HG03108 (cell line): Measurements from ENCODE around the gene CRIP1.

Experiments
- ATAC-seq: cut with Tn5 transposase; IDR thresholded peaks from one replicate; pipeline ENCODE4 v1.9.1; 2021; ENCODE audit warnings: moderate library complexity; ENCODE audit not compliant: unreplicated experiment

The CRIP1 gene

DNA sequence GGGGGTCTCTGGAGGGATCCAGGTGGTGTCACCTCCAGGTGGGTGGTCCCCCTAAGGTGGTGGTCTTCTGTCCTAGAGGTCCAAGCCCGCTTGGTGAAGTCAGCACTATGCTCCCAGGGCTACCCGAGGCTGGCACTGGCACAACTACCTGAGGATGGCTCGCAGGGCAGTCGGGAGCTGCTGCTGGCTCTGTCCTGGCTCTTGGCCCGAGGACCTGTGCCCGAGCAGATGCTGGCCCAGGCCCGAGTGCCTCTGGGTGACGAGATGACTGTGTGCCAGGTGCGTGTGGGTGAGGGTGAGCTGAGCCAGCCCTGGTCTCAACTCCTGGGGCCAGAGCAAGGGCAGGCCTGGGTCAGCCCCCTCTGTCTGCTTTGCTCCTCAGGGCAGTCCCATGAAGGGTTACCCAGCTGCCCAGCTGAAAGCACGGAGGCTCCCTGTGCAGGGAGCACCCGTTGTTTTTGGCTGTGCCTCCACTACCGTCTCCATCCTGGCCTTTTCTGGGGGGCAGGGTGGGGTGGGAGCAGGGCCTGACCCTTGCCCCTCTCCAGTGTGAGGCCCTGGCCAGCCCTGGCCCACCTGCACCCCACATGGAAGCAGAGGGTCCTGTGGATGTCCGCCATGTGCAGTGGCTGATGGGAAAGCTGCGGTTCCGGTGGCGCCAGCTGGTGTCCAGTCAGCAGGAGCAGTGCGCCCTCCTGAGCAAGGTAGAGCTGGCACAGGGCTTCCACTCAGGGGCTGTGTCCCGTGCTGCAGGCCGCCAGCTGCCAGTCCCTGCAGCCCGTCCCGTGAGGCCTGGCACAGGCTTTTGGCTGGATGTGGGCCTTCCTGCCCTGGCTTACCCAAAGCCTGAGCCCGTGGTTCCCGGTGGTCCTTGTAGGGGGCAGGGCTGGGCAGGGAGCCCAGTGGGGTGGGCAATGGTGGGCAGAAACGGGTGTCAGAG lies 5.6 kb downstream of the CRIP1 start:
- ATAC-seq = no peak

DNA sequence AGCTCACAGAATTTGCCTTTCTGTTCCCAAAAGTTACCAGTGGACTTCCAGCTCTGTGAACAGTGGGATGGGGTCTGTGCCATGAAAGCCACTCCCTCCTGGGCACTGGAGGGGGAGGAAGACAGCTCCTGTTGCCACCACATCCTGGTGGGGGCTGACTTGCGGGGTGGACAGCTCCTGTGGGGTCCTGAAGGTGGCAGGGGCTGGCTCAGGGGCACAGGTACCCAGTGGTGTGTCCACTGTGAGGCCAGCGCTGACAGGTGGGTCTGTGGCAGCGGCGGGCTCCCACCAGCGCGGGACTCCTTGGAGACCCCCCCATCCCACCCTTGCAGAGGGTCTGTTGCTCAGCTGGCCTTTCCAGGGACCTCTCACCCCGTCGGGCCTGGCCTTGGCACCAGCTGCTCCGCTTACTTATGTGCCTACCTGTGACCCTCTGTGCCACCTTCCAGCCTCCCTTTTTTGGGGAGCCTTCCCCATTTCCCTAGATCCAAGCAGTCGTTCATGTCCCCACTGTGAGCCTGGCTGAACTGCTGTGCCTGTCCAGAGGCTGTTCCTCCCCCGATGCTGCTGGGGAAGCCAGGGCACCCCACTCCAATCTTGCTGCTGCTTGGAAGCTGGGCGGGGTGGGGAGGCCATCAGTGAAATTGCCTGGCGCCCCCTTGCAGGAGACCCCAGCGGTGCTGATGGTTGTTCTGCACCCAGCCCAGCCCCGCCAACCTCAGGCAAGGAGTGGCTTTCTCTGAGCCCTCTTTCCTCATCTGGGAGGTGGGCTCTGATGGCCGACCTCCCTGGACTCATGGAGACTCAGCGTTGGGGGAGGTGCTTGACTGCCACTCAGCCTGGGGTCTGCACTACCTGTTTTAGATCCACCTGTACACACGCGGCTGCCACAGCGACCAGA lies 6.5 kb downstream of the CRIP1 start:
- no peak for ATAC-seq

DNA sequence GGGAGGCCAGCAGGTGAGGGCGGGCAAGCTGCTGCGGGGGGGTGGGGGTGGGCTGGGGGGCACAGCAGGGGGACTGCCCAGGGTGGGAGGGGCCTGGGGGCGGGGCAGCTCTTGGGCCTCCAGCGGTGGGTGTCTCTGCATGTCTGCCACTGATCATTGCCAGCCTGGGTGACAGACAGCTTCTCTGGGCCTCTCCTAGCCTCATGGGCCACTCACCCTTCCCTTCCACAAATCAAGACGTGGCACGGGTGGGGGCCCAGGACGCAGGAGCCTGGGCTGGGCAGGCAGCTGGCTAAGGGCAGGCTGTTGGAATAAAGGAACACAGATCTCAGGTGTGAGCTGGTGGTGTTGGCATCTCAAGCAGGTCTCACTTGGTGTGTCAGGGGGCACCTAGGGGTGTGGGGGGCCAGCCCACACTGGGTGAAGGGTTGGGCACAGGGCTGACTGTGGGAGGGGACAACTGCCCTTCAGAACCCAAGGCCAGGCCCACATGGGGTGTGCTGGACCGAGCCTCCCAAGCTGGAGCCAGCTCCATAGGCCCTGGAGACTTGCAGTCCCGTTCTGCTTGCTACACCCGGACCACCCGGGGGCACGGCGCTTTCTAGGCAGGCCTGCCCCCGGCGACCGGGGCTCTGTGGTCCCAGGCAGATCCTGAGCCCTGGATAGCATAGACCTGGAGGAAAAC lies 7.4 kb downstream of the CRIP1 start:
- no peak for ATAC-seq

DNA sequence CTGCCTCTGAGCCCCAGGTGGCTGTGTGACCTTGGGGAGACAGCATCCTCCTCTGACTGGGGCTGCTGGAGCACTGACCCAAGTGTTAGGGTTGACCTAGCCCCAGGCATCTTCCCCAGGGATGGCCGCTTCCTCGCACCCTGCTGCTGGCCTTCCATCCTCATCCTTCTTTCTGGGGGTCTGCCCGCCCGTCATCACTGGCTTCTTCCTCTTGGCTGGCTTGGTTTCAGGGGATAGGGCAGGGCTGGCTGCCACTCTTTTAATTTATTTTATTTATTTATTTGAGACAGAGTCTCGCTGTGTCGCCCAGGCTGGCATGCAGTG lies 7.9 kb downstream of the CRIP1 start:
- no peak for ATAC-seq

DNA sequence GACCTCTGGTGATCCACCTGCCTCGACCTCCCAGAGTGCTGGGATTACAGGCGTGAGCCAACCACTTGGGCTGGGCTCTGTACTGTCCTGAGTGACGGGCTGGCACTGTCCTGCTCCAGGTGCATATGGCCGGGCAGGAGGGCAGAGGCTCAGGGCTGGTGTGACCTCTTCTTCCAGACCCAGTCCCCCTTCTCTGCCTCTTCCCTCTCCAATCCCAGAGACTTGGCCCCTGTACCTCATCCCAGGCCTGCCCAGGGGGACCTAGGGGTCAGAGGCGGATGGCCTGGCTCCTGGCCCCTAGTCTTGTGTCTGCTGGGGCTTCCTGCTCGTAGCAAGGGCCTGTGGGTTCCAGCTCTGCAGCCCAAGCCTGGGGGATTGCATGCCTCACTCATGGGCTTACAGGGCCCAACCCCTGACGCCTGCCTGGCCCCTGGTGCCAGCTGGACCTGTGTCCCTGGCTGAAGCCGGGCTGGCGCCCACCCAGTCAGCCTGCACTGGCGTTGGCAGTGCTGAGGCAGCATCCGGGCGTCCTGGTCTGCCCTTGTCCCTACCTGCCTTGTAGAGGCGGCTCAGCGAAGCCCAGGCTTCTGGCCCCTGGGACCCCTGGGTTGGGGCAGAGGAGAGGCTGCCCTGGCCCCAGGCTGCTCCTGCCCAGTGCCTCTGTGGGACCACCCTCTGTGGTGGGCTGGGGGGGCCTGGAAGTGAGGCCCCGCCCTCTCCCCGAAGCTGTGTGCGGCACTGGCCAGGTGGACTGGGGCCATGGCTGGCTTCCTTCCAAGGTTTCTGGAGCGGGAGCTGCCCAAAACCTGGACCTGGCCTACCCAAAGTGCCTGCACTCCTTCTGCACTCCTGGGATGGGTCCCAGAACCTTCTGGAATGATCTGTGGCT lies 8.7 kb downstream of the CRIP1 start:
- ATAC-seq = no peak

DNA sequence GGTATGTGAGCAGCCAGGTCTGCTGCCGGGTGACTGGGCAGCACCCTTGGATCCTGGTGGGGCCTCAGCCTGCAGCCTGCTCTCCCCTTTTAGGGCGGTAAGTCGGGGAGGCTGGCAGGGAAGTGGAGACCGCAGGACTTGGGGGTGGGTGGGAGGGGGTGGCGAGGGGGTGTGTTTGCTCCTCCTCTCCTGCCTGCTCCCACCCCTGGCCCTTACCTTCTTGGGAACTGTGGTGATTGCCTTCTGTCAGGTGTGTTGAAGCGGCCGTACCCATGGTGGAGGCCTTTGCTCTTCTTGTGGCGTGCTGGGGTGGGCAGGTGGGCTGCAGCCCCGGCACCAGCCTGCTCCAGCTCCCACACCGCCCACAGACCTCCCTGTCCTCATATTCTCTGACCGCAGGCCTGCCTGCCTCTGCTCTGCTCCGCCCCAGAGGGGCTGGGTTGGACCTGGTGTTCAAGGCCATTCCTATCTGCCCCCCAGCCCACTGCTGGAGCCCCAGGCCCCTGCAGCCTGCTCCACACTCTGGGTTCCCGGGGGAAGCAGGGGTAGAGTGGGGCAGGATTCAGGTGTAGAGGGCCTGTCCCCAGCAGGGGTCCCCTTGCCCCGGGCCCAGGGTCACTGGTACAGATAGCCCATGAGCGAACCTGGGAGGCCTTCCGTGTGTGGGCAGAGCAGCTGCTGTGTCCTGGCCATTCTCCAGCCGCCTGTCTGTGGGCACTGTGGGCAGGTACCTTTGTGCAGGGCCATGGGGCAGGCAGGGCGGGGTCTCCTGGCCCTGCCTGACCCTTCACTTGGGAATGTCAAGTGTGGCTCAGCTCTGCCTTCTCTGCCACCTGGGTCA lies 9.5 kb downstream of the CRIP1 start:
- ATAC-seq = no peak

DNA sequence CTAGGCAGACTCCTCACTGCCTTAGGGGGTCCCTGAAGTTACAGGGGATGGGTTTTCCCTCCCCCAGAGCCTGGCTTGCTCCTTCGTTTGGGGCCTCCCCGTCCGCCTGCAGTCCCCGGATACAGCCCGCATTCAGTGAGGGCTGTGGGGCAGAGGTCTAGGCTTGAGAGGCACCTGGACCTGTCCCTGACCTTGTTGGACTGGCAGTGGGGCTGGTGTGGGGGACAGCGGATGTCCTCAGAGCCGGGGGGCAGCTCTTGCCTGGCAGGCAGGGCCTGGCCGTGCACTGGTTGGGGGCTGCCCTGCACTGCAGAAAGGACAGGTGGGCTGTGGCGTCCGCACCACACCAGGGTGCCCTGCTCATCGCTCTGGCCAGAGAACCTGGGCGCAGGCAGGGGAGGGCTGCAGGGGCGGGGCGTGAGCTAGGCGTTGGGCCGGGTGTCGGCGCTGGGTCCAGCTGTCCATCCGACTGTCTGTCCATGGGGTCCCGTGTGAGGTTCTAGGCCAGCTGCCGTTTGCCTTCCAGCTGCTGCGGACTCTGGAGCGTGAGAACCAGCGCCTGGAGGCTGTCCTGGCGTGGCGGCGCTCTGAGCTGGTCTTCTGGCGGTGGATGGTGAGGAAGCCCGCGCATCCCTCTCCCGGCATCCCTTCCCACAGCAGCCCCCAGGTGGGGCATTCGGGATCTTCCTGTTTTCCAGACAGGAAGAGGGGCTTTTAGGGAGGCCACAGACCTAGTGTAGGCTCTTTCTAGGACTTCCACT lies 10.3 kb downstream of the CRIP1 start:
- ATAC-seq = no peak

DNA sequence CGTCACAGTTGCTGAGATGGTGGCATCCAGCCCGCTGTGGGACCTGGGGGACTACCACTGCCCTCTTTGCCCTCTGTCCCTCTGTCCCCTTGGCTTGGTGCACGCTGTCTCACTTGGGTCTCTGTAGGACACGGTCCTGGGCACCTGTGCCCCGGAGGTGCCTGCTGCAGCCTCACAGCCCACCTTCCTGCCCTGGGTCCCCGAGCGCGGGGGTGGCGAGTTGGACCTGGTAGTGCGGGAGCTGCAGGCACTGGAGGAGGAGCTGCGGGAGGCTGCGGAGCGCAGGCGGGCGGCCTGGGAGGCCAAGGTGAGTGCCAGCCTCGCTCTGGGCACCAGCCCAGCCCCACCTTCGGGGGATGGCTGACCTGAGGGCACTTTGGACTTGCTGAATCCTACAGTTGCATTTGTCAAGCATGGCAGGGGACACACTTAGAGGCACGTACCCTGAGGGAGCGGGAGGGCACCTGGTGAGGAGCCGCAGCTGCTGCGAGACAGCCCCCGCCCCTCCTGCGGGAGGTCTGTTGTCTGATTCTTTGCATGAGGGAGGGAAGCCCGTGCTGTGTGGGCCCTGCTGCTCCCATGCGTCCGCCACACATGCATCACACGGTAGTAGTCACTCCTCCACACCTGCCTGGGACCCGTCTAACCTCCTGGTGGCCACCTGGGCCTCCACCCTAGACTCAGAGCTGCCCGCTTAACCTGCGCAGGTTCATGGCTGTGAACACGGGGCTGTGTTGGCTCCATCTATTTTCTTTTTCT lies 11.2 kb downstream of the CRIP1 start:
- no peak for ATAC-seq

DNA sequence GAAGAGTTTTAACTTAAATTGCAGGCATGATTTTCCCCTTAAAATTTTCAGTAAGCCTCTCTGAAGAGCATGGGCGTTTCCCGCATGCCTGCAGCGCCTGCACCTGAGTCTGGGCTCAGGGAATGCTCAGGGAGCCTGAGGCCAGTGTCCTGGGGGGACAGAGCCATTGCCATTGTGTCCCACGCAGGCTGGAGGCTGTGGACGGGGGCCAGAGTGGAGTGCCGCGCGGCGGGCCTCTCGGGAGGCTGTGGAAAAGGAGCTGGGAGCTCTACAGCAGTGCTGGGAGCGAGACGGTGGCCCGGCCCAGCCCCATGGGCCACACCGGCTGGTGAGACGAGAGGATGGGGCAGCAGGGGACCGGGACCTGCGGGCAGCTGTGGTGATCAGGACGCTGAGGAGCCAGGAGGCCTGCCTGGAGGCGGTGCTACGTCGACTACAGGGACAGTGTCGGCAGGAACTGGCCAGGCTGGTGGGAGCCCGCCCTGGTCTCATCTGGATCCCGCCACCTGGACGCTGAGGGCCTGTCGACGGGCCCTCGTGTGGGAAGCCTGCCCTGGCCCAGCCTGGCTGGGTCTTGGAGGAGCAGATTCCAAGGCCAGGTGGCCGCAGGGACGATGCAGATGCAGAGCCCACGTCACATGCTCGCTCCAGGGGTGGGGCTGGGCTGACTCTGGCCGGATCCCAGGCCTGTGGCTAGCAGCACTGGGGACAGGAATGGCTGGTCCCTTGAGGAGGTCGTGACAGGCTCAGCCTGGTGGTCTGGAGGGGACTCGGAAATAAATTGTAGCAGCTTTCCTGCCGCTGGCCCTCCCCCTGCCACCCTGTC lies 12.0 kb downstream of the CRIP1 start:
- ATAC-seq = no peak

DNA sequence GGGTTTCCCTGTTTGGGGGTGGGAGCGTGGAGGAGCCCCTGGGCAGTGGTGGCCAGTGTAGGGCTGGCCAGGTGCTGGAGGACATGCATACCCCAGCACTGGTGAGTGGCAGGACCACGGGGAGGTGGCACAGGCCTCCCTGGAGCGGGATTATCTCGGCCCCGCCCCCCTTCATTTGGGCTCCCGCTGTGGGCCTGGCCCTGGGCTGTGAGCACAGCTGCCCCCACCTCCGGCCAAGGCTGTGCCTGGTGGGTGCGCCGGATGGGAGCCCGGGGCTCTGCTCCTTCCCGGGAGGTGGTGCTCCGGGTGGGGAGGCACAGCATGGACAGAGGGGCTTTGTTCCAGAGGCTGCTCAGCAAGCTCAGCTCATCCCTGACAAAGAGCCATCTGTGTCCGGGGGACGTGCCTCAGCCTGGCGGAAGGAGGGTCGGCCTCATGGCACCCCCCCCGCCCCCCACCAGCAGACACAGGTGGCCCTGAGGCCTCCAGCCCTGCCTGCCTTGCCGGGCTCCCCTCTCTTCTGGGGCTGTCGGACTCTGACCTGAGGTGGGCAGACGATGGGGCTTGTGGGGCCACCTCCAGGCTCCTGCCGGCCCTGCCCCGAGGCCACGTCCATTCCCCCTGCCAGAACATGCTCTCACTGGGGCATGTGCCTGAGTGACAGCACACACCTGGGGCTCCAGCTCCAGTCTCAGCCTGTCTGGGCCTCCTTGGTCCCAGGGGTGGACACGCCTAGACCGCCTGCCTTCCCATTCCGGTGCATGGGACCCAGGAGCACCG lies 12.8 kb downstream of the CRIP1 start:
- no peak for ATAC-seq

DNA sequence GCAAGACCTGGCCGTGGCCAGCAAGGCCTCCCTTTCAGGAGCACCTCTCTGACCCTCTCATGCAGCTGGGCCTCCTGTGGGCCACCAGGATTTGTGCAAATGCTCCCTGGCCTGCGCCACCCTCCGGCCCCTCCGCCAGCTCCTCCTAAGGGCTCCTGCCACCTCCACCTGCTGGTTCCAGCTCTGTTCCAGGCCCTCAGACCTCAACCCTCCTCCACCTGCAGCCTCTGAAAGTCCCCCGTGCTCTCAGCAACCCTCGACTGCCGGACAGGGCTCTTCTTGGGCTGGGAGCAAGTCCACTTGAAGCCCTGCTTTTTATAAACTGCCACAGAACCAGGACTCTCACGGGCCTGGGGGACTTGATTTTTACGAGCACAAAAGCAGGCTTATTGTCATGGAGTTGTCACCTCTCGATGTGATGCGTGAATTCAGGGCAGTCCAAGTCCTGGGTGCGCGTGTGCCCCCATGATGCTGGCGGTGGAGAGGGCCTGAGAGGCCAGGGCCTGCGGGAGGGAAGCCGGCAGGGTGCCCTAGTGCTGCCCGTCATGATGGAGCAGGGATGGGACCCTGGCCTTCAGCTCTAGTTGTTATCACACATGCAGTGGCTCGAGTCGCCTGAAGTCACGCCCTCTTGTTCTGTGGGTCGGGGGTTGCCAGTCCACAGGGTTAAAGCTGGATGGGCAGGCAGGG lies 13.5 kb downstream of the CRIP1 start:
- no peak for ATAC-seq

DNA sequence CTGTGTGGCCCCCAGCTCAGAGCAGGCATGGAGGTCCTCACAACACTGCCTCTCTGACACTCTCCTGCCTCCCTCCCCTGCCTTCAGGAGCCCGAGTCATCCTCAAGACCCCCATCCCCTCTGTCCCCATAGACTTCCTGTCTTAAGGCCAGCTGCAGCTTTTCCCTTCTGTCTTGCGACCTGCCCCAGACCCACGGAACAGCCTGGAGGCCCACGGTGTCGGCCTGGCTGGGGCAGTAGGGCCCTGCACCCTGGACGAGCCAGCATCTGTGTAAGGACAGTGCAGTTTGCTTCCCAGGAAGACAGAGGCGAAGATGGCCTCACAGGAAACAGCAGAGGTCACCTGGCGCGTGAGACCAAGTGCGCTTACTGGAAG lies 14.0 kb downstream of the CRIP1 start:
- no peak for ATAC-seq

DNA sequence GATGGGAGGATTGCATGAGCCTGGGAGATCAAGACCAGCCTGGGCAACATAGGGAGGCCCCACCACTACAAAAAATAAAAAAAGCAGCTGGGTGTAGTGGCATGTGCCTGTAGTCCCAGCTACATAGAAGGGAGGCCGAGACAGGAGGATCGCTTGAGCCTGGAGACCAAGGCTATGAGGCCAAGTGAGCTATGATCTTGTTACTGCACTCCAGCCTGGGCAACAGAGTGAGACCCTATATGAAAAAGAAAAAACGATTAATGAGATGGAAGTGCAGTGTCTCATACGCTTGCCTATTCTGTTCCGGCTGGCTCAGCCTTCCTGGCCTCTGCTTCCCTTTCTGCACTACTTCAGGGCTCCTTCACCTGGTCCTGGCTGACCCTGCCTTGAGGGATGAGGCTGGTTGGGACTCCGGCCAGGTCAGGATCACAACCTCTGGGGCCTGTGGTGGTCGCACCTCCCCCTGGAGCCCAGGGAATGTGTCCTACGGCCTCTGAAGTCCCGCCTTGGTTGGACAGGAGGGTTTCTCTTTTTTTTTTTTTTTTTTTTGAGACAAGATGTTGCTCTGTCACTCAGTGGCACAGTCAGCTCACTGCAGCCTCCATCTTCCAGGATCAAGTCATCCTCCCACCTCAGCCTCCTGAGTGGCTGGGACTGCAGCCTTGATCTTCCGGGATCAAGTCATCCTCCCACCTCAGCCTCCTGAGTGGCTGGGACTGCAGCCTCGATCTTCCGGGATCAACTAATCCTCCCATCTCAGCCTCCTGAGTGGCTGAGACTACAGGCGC lies 15.0 kb downstream of the CRIP1 start:
- no peak for ATAC-seq

DNA sequence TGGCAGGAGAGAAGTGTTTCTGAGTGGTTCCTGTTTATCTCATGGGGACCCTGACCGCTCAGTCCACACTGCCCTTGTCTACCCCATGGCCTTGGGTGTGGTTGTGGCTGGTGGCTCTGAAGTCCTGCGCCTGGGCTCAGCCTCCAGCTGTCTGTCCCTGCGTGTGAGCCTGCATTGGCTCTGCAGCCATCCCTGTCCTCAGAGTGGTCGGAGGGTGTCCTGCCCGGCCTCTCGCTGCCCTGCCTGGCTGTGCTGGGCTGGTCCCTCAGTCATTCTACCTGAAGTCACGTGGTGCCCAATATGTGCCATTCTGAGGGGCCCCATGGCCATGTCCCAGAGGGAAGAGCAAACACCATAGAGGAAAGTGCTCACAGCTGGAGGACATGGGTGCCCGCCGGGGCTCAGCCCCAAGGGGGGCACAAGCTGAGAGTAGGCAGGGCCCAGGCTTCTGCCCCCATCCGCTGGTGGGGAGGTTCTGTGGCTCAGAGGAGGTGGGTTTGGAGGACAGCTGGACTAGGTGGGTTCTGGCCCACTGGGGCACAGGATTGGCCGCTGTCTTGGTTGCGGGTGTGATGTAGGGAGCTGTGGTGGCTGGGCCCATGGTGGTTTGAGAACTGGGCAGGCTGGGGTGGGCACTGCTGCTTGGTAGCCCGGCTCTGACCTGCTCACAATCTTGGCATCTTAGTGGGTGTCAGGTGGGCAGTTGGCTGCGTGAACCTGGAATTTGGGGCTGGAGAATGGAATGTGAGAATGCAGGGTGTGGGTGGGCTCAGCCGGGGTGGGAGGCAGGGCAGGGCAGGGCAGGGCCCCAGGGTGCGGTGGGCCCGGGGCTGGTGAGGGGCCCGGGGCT lies 16.0 kb downstream of the CRIP1 start:
- no peak for ATAC-seq
